Esophagus muscularis mucosa (tissue), 4 donors: ENCODE measurements around the gene RAMP1. TPM values are rescaled to one million over a fixed set of nuclear protein-coding genes. Genes with fewer than 3 reads are reported as not detected.
A peak's percentile ranks its signal among the peaks of the same experiment; 100 is the strongest.

Experiments used
- DNase-seq: peaks from one replicate; pipeline ENCODE4 v3.0.0-alpha.2; 2017; ENCODE audit errors: extremely low spot score
- H3K27ac ChIP-seq, 4 donors: fragments of 200-600 bp; sonication (generic); replicated peaks in 1 of 4; 1 replicate in 3 of 4; 2 replicates in 1 of 4; pipeline ENCODE4 v1.5.1; 2016 to 2019; ENCODE audit warnings: mild to moderate bottlenecking in 1 of 4
- H3K27me3 ChIP-seq, 4 donors: fragments of 200-600 bp; sonication (generic); one replicate each; pipeline versions ENCODE4 v1.5.1 to v1.6.0; 2016 to 2019
- H3K36me3 ChIP-seq, 4 donors: fragments of 200-600 bp; sonication (generic); one replicate each; pipeline ENCODE4 v1.5.1; 2016 to 2019
- H3K4me1 ChIP-seq, 4 donors: fragments of 200-600 bp; sonication (generic); one replicate each; pipeline ENCODE4 v1.5.1; 2016 to 2019
- H3K4me3 ChIP-seq, 4 donors: fragments of 200-600 bp; sonication (generic); 1 replicate in 2 of 4; 2 replicates in 2 of 4; pipeline ENCODE4 v1.5.1; 2016 to 2019; ENCODE audit warnings: mild to moderate bottlenecking in 4 of 4, moderate library complexity in 1 of 4
- H3K9me3 ChIP-seq, 4 donors: fragments of 200-600 bp; sonication (generic); 1 replicate in 3 of 4; 2 replicates in 1 of 4; pipeline ENCODE4 v1.5.1; 2016 to 2019
- EP300 ChIP-seq: sonication (generic); formaldehyde crosslinking; IDR thresholded peaks from one replicate; pipeline ENCODE4 v1.6.1; 2017; ENCODE audit warnings: antibody characterized with exemption
- POLR2A ChIP-seq: fragments of 450-650 bp; IDR thresholded peaks from one replicate; pipeline ENCODE4 v1.6.1; 2017; ENCODE audit warnings: antibody characterized with exemption, moderate library complexity, mild to moderate bottlenecking, low read depth
- POLR2AphosphoS5 ChIP-seq, 2 donors: sonication (generic); formaldehyde crosslinking; IDR thresholded peaks; one replicate each; pipeline ENCODE4 v1.6.1; 2017; ENCODE audit warnings: antibody characterized with exemption in 2 of 2
- WGBS: methylation state at CpG from one replicate; pipeline ENCODE4 v1.1.5; 2018; 5-methylcytosine and 5-hydroxymethylcytosine counted together
- intact Hi-C: fragments of 100-400 bp; cut with DNase I; formaldehyde crosslinking; loops from one replicate; pipeline ENCODE4 v1.15.1; 2023
- total RNA-seq, 4 donors: library from RNA; depleted of rRNA; stranded (reverse); fragments of >200 nt; gene quantifications; one replicate each; pipeline versions ENCODE4 v1.1.0 to v1.2.1, GENCODE V29; 2016
- TF ChIP-seq, protein P1 (sequence below), 3 experiments: fragments of 200-600 bp in 2 of 3; fragments of 450-650 bp in 1 of 3; sonication (generic) in 2 of 3; IDR thresholded peaks; one replicate each; pipeline ENCODE4 v1.5.1; 2017 to 2019; ENCODE audit warnings: antibody characterized with exemption in 3 of 3, mild to moderate bottlenecking in 2 of 3, moderate library complexity in 1 of 3

The RAMP1 gene
- total RNA-seq, 4 donors from 2014 or later: 172 to 287 (median 231) TPM

DNA sequence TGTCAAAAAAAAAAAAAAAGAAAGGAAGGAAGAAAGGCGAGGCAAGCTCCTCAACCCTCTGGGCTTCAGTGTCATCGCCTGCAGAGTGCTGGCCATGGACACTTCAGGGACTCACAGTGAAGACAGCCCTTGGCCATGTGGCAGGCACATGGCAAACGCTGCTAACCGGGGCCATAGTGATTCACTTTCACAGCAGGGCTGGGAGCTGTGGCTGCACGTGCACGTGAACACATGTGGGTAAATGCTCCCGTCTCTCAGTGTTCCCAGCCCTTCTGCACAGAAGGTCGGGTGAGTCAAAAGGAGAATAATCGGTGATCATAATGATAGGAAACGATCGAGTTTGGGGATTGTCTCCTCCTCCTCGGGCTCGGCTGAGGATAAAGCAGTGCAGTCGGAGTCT, 61.2 kb downstream of the RAMP1 start:
- intact Hi-C loops: loop anchor here (10.0 kb wide), 1 partner anchor 144 kb away; the partner anchor contains the start of gene SCLY
- Histone ChIP-seq H3K4me1 (peaks cover 7 to 26% (median 23%) of the 10 kb centered on the region in 4 donors), H3K27ac (no peak overlapping the region), H3K9me3 (no peaks in the 10 kb centered on the region), H3K36me3 (peaks cover 0 to 3% (median 0%) of the 10 kb centered on the region in 4 donors), H3K27me3 (no peaks in the 10 kb centered on the region), H3K4me3 (no peak overlapping the region)
- 88% methylated on average over 14 of the region's 14 CpGs for WGBS
- no peak for DNase-seq
- TF ChIP-seq, protein P1, sequence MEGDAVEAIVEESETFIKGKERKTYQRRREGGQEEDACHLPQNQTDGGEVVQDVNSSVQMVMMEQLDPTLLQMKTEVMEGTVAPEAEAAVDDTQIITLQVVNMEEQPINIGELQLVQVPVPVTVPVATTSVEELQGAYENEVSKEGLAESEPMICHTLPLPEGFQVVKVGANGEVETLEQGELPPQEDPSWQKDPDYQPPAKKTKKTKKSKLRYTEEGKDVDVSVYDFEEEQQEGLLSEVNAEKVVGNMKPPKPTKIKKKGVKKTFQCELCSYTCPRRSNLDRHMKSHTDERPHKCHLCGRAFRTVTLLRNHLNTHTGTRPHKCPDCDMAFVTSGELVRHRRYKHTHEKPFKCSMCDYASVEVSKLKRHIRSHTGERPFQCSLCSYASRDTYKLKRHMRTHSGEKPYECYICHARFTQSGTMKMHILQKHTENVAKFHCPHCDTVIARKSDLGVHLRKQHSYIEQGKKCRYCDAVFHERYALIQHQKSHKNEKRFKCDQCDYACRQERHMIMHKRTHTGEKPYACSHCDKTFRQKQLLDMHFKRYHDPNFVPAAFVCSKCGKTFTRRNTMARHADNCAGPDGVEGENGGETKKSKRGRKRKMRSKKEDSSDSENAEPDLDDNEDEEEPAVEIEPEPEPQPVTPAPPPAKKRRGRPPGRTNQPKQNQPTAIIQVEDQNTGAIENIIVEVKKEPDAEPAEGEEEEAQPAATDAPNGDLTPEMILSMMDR (IDR thresholded peaks at IDR 0.05): no peak
- TF ChIP-seq POLR2A: no peak
- no peak for TF ChIP-seq POLR2AphosphoS5 (IDR thresholded peaks at IDR 0.05)
- TF ChIP-seq EP300: no peak

DNA sequence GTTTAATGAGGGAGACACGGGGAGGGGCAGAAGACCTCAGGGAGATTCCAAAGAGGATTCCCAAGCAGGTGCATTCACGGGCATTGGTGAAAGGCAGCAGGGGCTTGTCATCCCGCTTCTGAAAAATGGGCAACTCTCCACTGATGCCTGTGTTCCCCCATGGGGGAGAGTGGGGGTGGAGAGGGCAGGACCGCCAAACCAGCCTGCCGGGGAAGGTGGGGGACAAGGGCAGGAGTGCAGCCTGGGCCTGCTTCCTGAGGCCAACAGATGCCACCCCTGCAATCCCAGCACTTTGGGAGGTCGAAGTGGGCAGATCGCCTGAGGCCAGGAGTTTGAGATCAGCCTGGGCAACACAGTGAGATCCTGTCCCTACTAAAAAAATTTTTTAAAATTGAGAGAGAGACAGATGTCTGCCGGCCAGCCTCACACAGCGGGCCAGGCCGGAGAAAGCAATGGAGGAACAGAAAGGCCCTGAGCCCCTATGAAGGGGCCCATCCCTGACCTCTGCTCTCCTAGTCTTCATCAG, 62.6 kb downstream of the RAMP1 start:
- peak overlapping the region; percentile 73 to 79 (median 78) for H3K27ac ChIP-seq
- TF ChIP-seq EP300: no peak
- TF ChIP-seq, protein P1 (IDR thresholded peaks at IDR 0.05): no peak
- intact Hi-C loops: loop anchor here (10.0 kb wide), 1 partner anchor 143 kb away; the partner anchor contains the start of gene SCLY
- H3K9me3 ChIP-seq: no peaks in the 10 kb centered on the region
- no peak for DNase-seq
- H3K4me1 ChIP-seq: peaks cover 7 to 26% (median 23%) of the 10 kb centered on the region in 4 donors
- H3K27me3 ChIP-seq: no peaks in the 10 kb centered on the region
- WGBS: 92% methylated on average over 8 of the region's 10 CpGs
- H3K4me3 ChIP-seq: no peak overlapping the region
- peaks cover 0 to 3% (median 0%) of the 10 kb centered on the region in 4 donors for H3K36me3 ChIP-seq

DNA sequence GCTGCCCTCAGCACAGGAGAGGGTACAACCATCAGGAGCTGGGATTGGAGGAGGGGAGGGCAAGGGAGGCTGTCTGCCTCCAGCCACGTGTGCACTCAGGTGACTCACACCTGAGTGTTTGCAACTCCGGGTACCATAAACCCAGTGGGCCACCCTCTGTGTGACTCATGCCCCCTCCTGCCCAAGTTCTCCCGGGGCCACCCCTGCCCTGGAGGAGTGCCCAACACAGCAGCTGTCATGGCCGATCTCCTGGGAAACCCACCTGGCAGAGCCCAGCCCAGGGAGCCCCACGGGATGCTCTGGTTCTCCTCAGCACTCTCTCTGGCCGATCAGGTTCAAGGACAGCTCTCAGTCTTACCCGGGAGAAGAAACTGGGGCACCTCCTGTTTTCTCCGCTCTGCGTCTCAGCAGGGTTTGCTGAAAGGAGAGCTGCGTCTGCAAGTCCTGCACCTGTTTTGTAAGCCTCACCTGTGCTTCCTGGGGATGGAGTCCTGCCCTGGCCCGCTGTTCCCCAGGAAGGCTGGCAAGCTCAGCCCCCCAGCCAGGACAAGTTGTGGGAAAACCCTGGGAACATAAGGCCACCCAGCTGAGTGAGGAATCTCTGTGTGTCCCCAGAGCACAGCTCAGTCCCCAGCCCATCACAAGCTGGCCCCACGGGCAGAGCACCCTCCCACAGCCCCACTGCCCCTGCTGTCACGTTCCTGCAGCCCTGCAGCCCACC, 63.4 kb downstream of the RAMP1 start:
- intact Hi-C loops: loop anchor here (10.0 kb wide), 1 partner anchor 142 kb away; the partner anchor contains the start of gene SCLY
- TF ChIP-seq EP300: no peak
- peak in 1 of 2 donors; percentile 20 for TF ChIP-seq POLR2AphosphoS5 (IDR thresholded peaks at IDR 0.05)
- TF ChIP-seq, protein P1 (IDR thresholded peaks at IDR 0.05): no peak
- no peak for TF ChIP-seq POLR2A
- WGBS: 53% methylated on average over 13 of the region's 13 CpGs

DNA sequence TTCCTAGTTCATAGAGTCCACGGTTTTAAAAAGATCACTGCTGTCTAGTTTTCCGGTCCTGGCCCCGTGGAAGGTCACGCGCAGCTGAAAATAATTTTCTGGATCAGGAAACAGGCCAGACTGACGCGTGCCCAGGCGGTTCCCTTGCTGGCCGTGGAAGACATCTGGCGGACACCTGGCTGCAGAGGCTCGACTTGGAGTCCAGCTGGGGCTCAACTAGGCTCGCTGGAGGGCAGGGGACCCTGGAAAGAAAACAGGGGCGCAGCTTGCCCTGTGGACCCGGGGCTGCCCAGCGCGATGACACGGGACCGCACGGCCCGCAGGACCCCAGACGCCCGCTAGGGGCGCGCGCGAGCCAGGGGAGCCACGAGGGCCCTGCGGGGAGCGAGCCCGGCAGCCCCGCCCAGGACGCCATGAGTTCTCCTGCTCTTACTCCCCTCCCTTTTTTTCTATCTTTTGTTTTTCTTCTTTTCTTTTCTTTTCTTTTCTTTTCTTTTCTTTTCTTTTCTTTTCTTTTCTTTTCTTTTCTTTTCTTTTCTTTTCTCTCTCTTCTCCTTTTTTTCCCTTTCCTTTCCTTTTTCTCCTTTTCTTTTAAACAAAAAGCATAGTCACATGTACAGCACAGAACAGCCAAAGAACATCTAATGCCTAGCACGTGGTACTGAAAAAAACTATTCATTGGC, 64.2 kb downstream of the RAMP1 start:
- peak; percentile 93 for DNase-seq
- TF ChIP-seq, protein P1 (IDR thresholded peaks at IDR 0.05): peak; percentile 98 to 100 (median 98)
- TF ChIP-seq POLR2AphosphoS5 (IDR thresholded peaks at IDR 0.05): peak; percentile 62 to 65
- no peak for TF ChIP-seq POLR2A
- TF ChIP-seq EP300: no peak
- peak overlapping the region; percentile 43 to 55 (median 48) for H3K4me3 ChIP-seq

More for the DNA sequence above, 63.4 kb downstream of the RAMP1 start:
- Histone ChIP-seq H3K27me3 (no peaks in the 10 kb centered on the region), H3K27ac (peak overlapping the region; percentile 73 to 79 (median 78)), H3K4me1 (peaks cover 7 to 26% (median 23%) of the 10 kb centered on the region in 4 donors), H3K36me3 (peaks cover 0 to 3% (median 0%) of the 10 kb centered on the region in 4 donors), H3K4me3 (peak overlapping the region; percentile 43 to 55 (median 48)), H3K9me3 (no peaks in the 10 kb centered on the region)
- no peak for DNase-seq

More for the DNA sequence above, 64.2 kb downstream of the RAMP1 start:
- H3K4me1 ChIP-seq: peaks cover 7 to 26% (median 23%) of the 10 kb centered on the region in 4 donors
- WGBS: 14% methylated on average over 33 of the region's 33 CpGs
- peaks cover 0 to 3% (median 0%) of the 10 kb centered on the region in 4 donors for H3K36me3 ChIP-seq
- no peaks in the 10 kb centered on the region for H3K27me3 ChIP-seq
- intact Hi-C loops: loop anchor here (2.0 to 10.0 kb wide), 2 partner anchors 67 to 141 kb away; partner anchors contain the start of gene SCLY
- no peaks in the 10 kb centered on the region for H3K9me3 ChIP-seq
- H3K27ac ChIP-seq: peak overlapping the region; percentile 73 to 79 (median 78)
